ENCODE results near the gene ZSCAN32. TPM values are rescaled to one million over a fixed set of nuclear protein-coding genes. Genes with fewer than 3 reads are reported as not detected.

The ZSCAN32 gene
- 10 to 100 TPM; 18.6 to 22.8 (median 20.5) TPM for polyA plus RNA-seq (ENCODE audit: insufficient read depth in 1 of 5, insufficient read length in 5 of 5, low replicate concordance in 1 of 5)
- long read RNA-seq, donor 1, transcript ZSCAN32-206 (1 exons, 1,977 nt): major isoform, 6 of 10 reads
- long read RNA-seq, donor 1, partial matches to known transcripts: 0 of 10 reads
- long read RNA-seq, donor 1, other reads (novel, unspliced or antisense): 0 of 10 reads
- long read RNA-seq, donor 2, transcript ZSCAN32-206 (1 exons, 1,977 nt): major isoform, 6 of 7 reads
- long read RNA-seq, donor 2, partial matches to known transcripts: 0 of 7 reads
- long read RNA-seq, donor 2, other reads (novel, unspliced or antisense): 0 of 7 reads
- long read RNA-seq, donor 3, transcript ZSCAN32-206 (1 exons, 1,977 nt): major isoform, 5 of 8 reads
- long read RNA-seq, donor 3, partial matches to known transcripts: 0 of 8 reads
- long read RNA-seq, donor 3, other reads (novel, unspliced or antisense): 0 of 8 reads
- long read RNA-seq, donor 4, transcript ZSCAN32-206 (1 exons, 1,977 nt): major isoform, 5 of 5 reads
- long read RNA-seq, donor 4, partial matches to known transcripts: 0 of 5 reads
- long read RNA-seq, donor 4, other reads (novel, unspliced or antisense): 0 of 5 reads
- long read RNA-seq, donor 5, transcript ZSCAN32-206 (1 exons, 1,977 nt): major isoform, 7 of 8 reads
- long read RNA-seq, donor 5, partial matches to known transcripts: 0 of 8 reads
- long read RNA-seq, donor 5, other reads (novel, unspliced or antisense): 0 of 8 reads
- long read RNA-seq, donor 6, transcript ZSCAN32-206 (1 exons, 1,977 nt): major isoform, 10 of 27 reads
- long read RNA-seq, donor 6, partial matches to known transcripts: 17 of 27 reads
- long read RNA-seq, donor 6, other reads (novel, unspliced or antisense): 0 of 27 reads
- long read RNA-seq, donor 7, transcript ZSCAN32-206 (1 exons, 1,977 nt): major isoform, 8 of 68 reads
- long read RNA-seq, donor 7, partial matches to known transcripts: 40 of 68 reads
- long read RNA-seq, donor 7, other reads (novel, unspliced or antisense): 16 of 68 reads
- long read RNA-seq, donor 8, partial matches to known transcripts: 0 of 3 reads
- long read RNA-seq, donor 8, other reads (novel, unspliced or antisense): 0 of 3 reads

GRCh38 chr16:3400779-3401688 is at the start of gene ZSCAN32, which contains the start of gene ZNF174:
TSS of gene ZSCAN32 (minus strand) at chr16:3401004. CDS start at chr16:3397557, 3,447 bp downstream.
TSS of gene ZNF174 (plus strand) at chr16:3401215. CDS start at chr16:3402005, 790 bp downstream.
- peak; percentile 98 to 99 for DNase-seq

- peak in 1 of 2 donors; percentile 19 for DNase-seq
Observed at GRCh38 chr16:3444032-3444388, 43.2 kb upstream of the ZSCAN32 start.

- peak; percentile 80 to 84 for DNase-seq
Observed at GRCh38 chr16:3443108-3444031, 42.6 kb upstream of the ZSCAN32 start, which contains the start of the genes NAA60 and ZNF597. TSS of gene NAA60 (plus strand) at chr16:3443680. CDS start at chr16:3476228, 32,548 bp downstream. TSS of gene ZNF597 (minus strand) at chr16:3443504. CDS start at chr16:3443153, 351 bp downstream.

- no peak for DNase-seq
Observed at GRCh38 chr16:3439637-3440036, 38.8 kb upstream of the ZSCAN32 start.

GRCh38 chr16:3434373-3434772 is 33.6 kb upstream of the ZSCAN32 start:
- no peak for DNase-seq

- peak in 1 of 2 donors; percentile 7 for DNase-seq
Observed at GRCh38 chr16:3431779-3432219, 31.0 kb upstream of the ZSCAN32 start.

GRCh38 chr16:3413730-3414379 is 13.1 kb upstream of the ZSCAN32 start:
- DNase-seq: no peak

GRCh38 chr16:3408561-3409197 is 7.9 kb upstream of the ZSCAN32 start:
- DNase-seq: no peak

GRCh38 chr16:3401719-3402397 is 1.1 kb upstream of the ZSCAN32 start:
- no peak for DNase-seq

GRCh38 chr16:3400446-3400778 is 392 bp downstream of the ZSCAN32 start:
- DNase-seq: no peak

GRCh38 chr16:3389663-3390338 is 11.0 kb downstream of the ZSCAN32 start:
- no peak for DNase-seq

GRCh38 chr16:3388325-3388724 is 12.5 kb downstream of the ZSCAN32 start:
- no peak for DNase-seq

GRCh38 chr16:3383045-3383448 is 17.8 kb downstream of the ZSCAN32 start:
- DNase-seq: no peak

- no peak for DNase-seq
Observed at GRCh38 chr16:3377917-3378316, 22.9 kb downstream of the ZSCAN32 start.

GRCh38 chr16:3375680-3376079 is 25.1 kb downstream of the ZSCAN32 start:
- no peak for DNase-seq

GRCh38 chr16:3369073-3369472 is 31.7 kb downstream of the ZSCAN32 start:
- no peak for DNase-seq

GRCh38 chr16:3364774-3365427 is 35.9 kb downstream of the ZSCAN32 start:
- peak; percentile 79 to 83 for DNase-seq

All from right lung (tissue), 10 donors.